ENCODE measurements around the gene GSTA4.
"Not testable (repeated sequence)": the region's sequence is repeated elsewhere in the genome, so short reads cannot be mapped to it uniquely, and the experiment has no call there.

- not testable (repeated sequence) for TF ChIP-seq CTCF (IDR thresholded peaks at IDR 0.05; ENCODE audit: control extremely low read depth in 1 of 3, insufficient read depth in 1 of 3, low read depth in 1 of 3, low read length in 3 of 3); RFX5 (IDR thresholded peaks at IDR 0.05; ENCODE audit: borderline replicate concordance, low read depth, low read length); TAF1 (IDR thresholded peaks at IDR 0.05; ENCODE audit: low read depth, low read length); POLR2AphosphoS5 (IDR thresholded peaks at IDR 0.05; ENCODE audit: low read depth, low read length); SRF (IDR thresholded peaks at IDR 0.05; ENCODE audit: low read depth, low read length); EP300 (IDR thresholded peaks at IDR 0.05; ENCODE audit: borderline replicate concordance in 1 of 2, low read depth in 2 of 2, low read length in 2 of 2); JUND (IDR thresholded peaks at IDR 0.05; ENCODE audit: low read length)
- TF ChIP-seq, protein P1, sequence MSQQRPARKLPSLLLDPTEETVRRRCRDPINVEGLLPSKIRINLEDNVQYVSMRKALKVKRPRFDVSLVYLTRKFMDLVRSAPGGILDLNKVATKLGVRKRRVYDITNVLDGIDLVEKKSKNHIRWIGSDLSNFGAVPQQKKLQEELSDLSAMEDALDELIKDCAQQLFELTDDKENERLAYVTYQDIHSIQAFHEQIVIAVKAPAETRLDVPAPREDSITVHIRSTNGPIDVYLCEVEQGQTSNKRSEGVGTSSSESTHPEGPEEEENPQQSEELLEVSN (IDR thresholded peaks at IDR 0.05), result not testable (repeated sequence)
These were observed 34.1 kb downstream of the GSTA4 start for GRCh38 chr6:52961022-52961421.

Measured in H1 (cell line).